K562 (cell line): ENCODE measurements around the gene SPARC. TPM values are rescaled to one million over a fixed set of nuclear protein-coding genes. Genes with fewer than 3 reads are reported as not detected.
A peak's percentile ranks its signal among the peaks of the same experiment; 100 is the strongest.

Experiments
- ATAC-seq: fragments of 200-7000 bp; cut with Tn5 transposase; 3 replicates; pipeline ENCODE4 v1.9.1; 2020; ENCODE audit warnings: moderate library complexity
- BruUV-seq: library from RNA; stranded (reverse); fragments of 400-500 nt; replicated peaks from 2 replicates; lab custom pipeline; 2021; lab: Mats Ljungman, UMichigan
- CTCF ChIA-PET: fragments of 300-600 bp; formaldehyde crosslinking; extraction: SDS; loops from one replicate; lab custom pipeline; 2021; ENCODE audit warnings: low intra/inter-chr PET ratio; lab: Yijun Ruan, JAX
- POLR2A ChIA-PET: fragments of 300-600, 350-650 bp; sonication (Branson Sonifier 250); formaldehyde crosslinking; extraction: SDS; loops from one replicate; lab custom pipeline; 2021; ENCODE audit warnings: antibody characterized with exemption, inconsistent platforms; lab: Yijun Ruan, JAX
- DNase-seq, 4 experiments: peaks; one replicate each; pipeline versions ENCODE4 v3.0.0 to v3.0.0-alpha.2; 2011 to 2018; ENCODE audit warnings: low spot score in 3 of 4, mixed read lengths in 3 of 4; ENCODE audit errors: extremely low read depth in 1 of 4
- FAIRE-seq: peaks from 2 replicates; lab custom pipeline; 2011; peaks lifted over from hg19 to GRCh38; lab: Jason Lieb, UNC
- H2AFZ ChIP-seq: 2 replicates; pipeline ENCODE4 v1.6.0; 2011; ENCODE audit warnings: low read depth, low read length, control low read depth, inconsistent platforms
- H3K27ac ChIP-seq: fragments of 200-600 bp; 3 replicates; pipeline ENCODE4 v1.8.0; 2011; ENCODE audit warnings: low read depth, mild to moderate bottlenecking, control low read depth, inconsistent platforms, low read length, moderate library complexity, mixed read lengths; ENCODE audit errors: extremely low read depth
- H3K27me3 ChIP-seq, 2 experiments: fragments of 300-600 bp in 1 of 2; 2 replicates in 1 of 2; 3 replicates in 1 of 2; pipeline versions ENCODE4 v1.6.0 to v1.8.0; 2011; ENCODE audit warnings: inconsistent platforms in 2 of 2, low read length in 2 of 2, mild to moderate bottlenecking in 1 of 2, mixed read lengths in 1 of 2, moderate library complexity in 1 of 2; ENCODE audit not compliant: control insufficient read depth in 2 of 2, insufficient read depth in 2 of 2
- H3K36me3 ChIP-seq: fragments of 300-600 bp; 3 replicates; pipeline ENCODE4 v1.8.0; 2011; ENCODE audit warnings: mild to moderate bottlenecking, low read length, inconsistent platforms; ENCODE audit not compliant: control insufficient read depth, insufficient read depth
- H3K4me1 ChIP-seq, 2 experiments: fragments of 200-600 bp in 1 of 2; replicated peaks in 1 of 2; 2 replicates in 1 of 2; 3 replicates in 1 of 2; pipeline versions ENCODE4 v1.5.1 to v1.8.0; 2011; ENCODE audit warnings: inconsistent platforms in 2 of 2, low read length in 2 of 2, mild to moderate bottlenecking in 1 of 2, mixed read lengths in 1 of 2, moderate library complexity in 1 of 2; ENCODE audit not compliant: control insufficient read depth in 2 of 2, insufficient read depth in 2 of 2
- H3K4me2 ChIP-seq: 2 replicates; pipeline ENCODE4 v1.6.1; 2011; ENCODE audit warnings: low read length, control low read depth, inconsistent platforms, mixed read lengths; ENCODE audit not compliant: insufficient read depth
- H3K4me3 ChIP-seq: fragments of 200-600 bp; sonication (generic), shearing (Covaris generic); 2 replicates; pipeline ENCODE4 v1.5.1; 2016; ENCODE audit warnings: control low read depth, inconsistent platforms
- H3K79me2 ChIP-seq: fragments of 200-600 bp; 3 replicates; pipeline ENCODE4 v1.8.0; 2011; ENCODE audit warnings: low read length, inconsistent platforms; ENCODE audit not compliant: control insufficient read depth, insufficient read depth
- H3K9ac ChIP-seq, 2 experiments: 2 replicates each; pipeline versions ENCODE4 v1.6.0 to v1.6.1; 2011; ENCODE audit warnings: low read depth in 2 of 2, low read length in 2 of 2, control low read depth in 1 of 2, inconsistent platforms in 1 of 2, mild to moderate bottlenecking in 1 of 2, mixed read lengths in 1 of 2; ENCODE audit not compliant: insufficient read depth in 1 of 2
- H3K9me1 ChIP-seq: one replicate; pipeline ENCODE4 v1.6.0; 2011; ENCODE audit warnings: inconsistent platforms, mild to moderate bottlenecking, low read length, moderate library complexity; ENCODE audit not compliant: control insufficient read depth, insufficient read depth
- H3K9me3 ChIP-seq: replicated peaks from 2 replicates; pipeline ENCODE4 v1.5.1; 2011; ENCODE audit warnings: low read depth, low read length, inconsistent platforms; ENCODE audit not compliant: control insufficient read depth, insufficient read depth
- H4K20me1 ChIP-seq: replicated peaks from 2 replicates; pipeline ENCODE4 v1.6.1; 2011; ENCODE audit warnings: low read length, inconsistent platforms, mixed read lengths; ENCODE audit not compliant: control insufficient read depth, insufficient read depth
- EP400 ChIP-seq: fragments of 450-650 bp; IDR thresholded peaks from 2 replicates; pipeline ENCODE4 v1.6.1; 2017; ENCODE audit warnings: antibody characterized with exemption, mild to moderate bottlenecking, moderate library complexity
- FOXJ2 ChIP-seq: fragments of 200-800 bp; sonication (Bioruptor generic); IDR thresholded peaks from 2 replicates; pipeline ENCODE4 v1.6.1; 2016; ENCODE audit warnings: missing genetic modification characterization, missing compliant biosample characterization
- KLF6 ChIP-seq: fragments of 250-450 bp; sonication (Bioruptor Pico); IDR thresholded peaks from 2 replicates; pipeline ENCODE4 v1.4.0; 2020; ENCODE audit warnings: mild to moderate bottlenecking, moderate library complexity, borderline replicate concordance
- RBM25 ChIP-seq: fragments of 200-400 bp; formaldehyde crosslinking; IDR thresholded peaks from 2 replicates; pipeline ENCODE4 v1.6.1; 2018; ENCODE audit warnings: low read length, low read depth, moderate library complexity; ENCODE audit not compliant: severe bottlenecking
- TSC22D4 ChIP-seq: fragments of 450-650 bp; IDR thresholded peaks from 2 replicates; pipeline ENCODE4 v1.6.1; 2016; ENCODE audit warnings: missing genetic modification characterization, missing biosample characterization, control low read depth
- ZNF197 ChIP-seq: fragments of 200-800 bp; sonication (Bioruptor generic); IDR thresholded peaks from 2 replicates; pipeline ENCODE4 v1.6.1; 2016; ENCODE audit warnings: low read depth, missing genetic modification characterization, missing compliant biosample characterization
- WGBS: fragments of 100-300 bp; shearing (Covaris generic); methylation state at CpG from one replicate; pipeline ENCODE4 v1.1.6; 2016; ENCODE audit warnings: low coverage, mixed read lengths; ENCODE audit not compliant: insufficient coverage; ENCODE audit errors: missing lambda C conversion rate; 5-methylcytosine and 5-hydroxymethylcytosine counted together
- in situ Hi-C: fragments of 300-500 bp; cut with MboI; formaldehyde crosslinking; loops from 4 replicates; pipeline ENCODE4 v1.15.0; 2018; ENCODE audit warnings: inconsistent platforms, mixed read lengths
- intact Hi-C: fragments of 100-400 bp; cut with micrococcal nuclease; formaldehyde crosslinking; loops from 2 replicates; pipeline ENCODE4 v1.14.2; 2022
- polyA plus RNA-seq, 8 experiments: library from polyadenylated mRNA; depleted of rRNA in 4 of 8; stranded (reverse) in 5 of 8; unstranded in 3 of 8; fragments of >200 nt; fragmentation: Nextera tagmentation in 2 of 8; fragmentation: Illumina TruSeq in 1 of 8; extraction: Ambion mirVana in 2 of 8; extraction: Trizol in 1 of 8; gene quantifications; 2 replicates each; pipeline versions ENCODE4 v1.2.1 to v1.2.3, GENCODE V29; 2011 to 2014; ENCODE audit warnings: inconsistent platforms in 1 of 8, missing spikeins in 1 of 8
- total RNA-seq, 7 experiments: library from RNA; depleted of rRNA in 6 of 7; stranded (reverse); fragments of >200 nt in 6 of 7; fragmentation: Illumina TruSeq in 2 of 7; extraction: Trizol in 2 of 7; gene quantifications; 2 replicates each; pipeline versions ENCODE4 v1.2.1 to v1.2.3, GENCODE V29; 2011 to 2021; ENCODE audit warnings: low replicate concordance in 1 of 7

Gene SPARC
- total and polyA plus RNA-seq, 9 of the 15 experiments (the other 6 are each of a cell fraction or from before 2014, with no cell fraction given) = 6.1 to 35.6 (median 12.2) TPM

- intact Hi-C loops = no loop called here
- no TSS peak for BruUV-seq
These were observed 37.7 kb downstream of the SPARC start for GRCh38 chr5:151648988-151649387.

GRCh38 chr5:151648089-151648488 is 38.6 kb downstream of the SPARC start:
- no peak overlapping the region for H3K4me3 ChIP-seq
- no peaks in the 10 kb centered on the region for H3K79me2 ChIP-seq
- WGBS = 8% methylated on average over 2 of the region's 2 CpGs
- no peaks in the 10 kb centered on the region for H4K20me1 ChIP-seq
- no peak for FAIRE-seq
- ChIA-PET CTCF (no interaction called here), POLR2A (interaction anchor here (0.7 to 1.0 kb wide), 2 partner anchors 11 to 23 kb away, joined by 3 read pairs; no protein-coding TSS in a partner anchor)
- in situ Hi-C loops = no loop called here
- H3K27ac ChIP-seq = no peak overlapping the region
- no peak for DNase-seq
- H3K9ac ChIP-seq = no peak overlapping the region
- no peaks in the 10 kb centered on the region for H3K36me3 ChIP-seq
- intact Hi-C loops = no loop called here
- ATAC-seq = no peak
- BruUV-seq = no TSS peak
- no peak overlapping the region for H2AFZ ChIP-seq
- no peaks in the 10 kb centered on the region for H3K9me3 ChIP-seq
- TF ChIP-seq TSC22D4 (tag) = no peak
- TF ChIP-seq RBM25 = peak; percentile 11
- no peaks in the 10 kb centered on the region for H3K4me1 ChIP-seq
- no peaks in the 10 kb centered on the region for H3K9me1 ChIP-seq
- H3K4me2 ChIP-seq = no peak overlapping the region
- H3K27me3 ChIP-seq = peaks cover 2 to 27% of the 10 kb centered on the region in 2 experiments; a peak in 4 of 5 replicates

More at GRCh38 chr5:151648988-151649387, 37.7 kb downstream of the SPARC start:
- H4K20me1 ChIP-seq = no peaks in the 10 kb centered on the region
- 0% methylated on average over 7 of the region's 7 CpGs for WGBS
- no peak overlapping the region for H3K4me2 ChIP-seq
- ChIA-PET POLR2A (interaction anchor here (0.6 to 1.1 kb wide), 3 partner anchors 17 to 248 kb away, joined by 3 read pairs; no protein-coding TSS in a partner anchor), CTCF (no interaction called here)
- no peak for TF ChIP-seq ZNF197 (CRISPR knock-in tag)
- TF ChIP-seq KLF6 (CRISPR knock-in tag) = no peak
- TF ChIP-seq EP400 = no peak
- TF ChIP-seq FOXJ2 (tag) = no peak
- DNase-seq = no peak
- no peaks in the 10 kb centered on the region for H3K4me1 ChIP-seq
- no peaks in the 10 kb centered on the region for H3K79me2 ChIP-seq
- no peaks in the 10 kb centered on the region for H3K9me3 ChIP-seq
- H3K9me1 ChIP-seq = no peaks in the 10 kb centered on the region
- H3K9ac ChIP-seq = no peak overlapping the region
- H3K27me3 ChIP-seq = peaks cover 2 to 27% of the 10 kb centered on the region in 2 experiments; a peak in 4 of 5 replicates
- in situ Hi-C loops = no loop called here
- H3K27ac ChIP-seq = no peak overlapping the region
- no peak for ATAC-seq
- H3K36me3 ChIP-seq = no peaks in the 10 kb centered on the region
- no peak for FAIRE-seq
- H3K4me3 ChIP-seq = no peak overlapping the region
- H2AFZ ChIP-seq = no peak overlapping the region
